Neural progenitor cell (in vitro differentiated cells): ENCODE measurements around the gene DDX39B. TPM values are rescaled to one million over a fixed set of nuclear protein-coding genes. Genes with fewer than 3 reads are reported as not detected.
A peak's percentile ranks its signal among the peaks of the same experiment; 100 is the strongest.

Source experiments
- DNase-seq: peaks from one replicate; pipeline ENCODE4 v3.0.0-alpha.2; 2016; ENCODE audit warnings: low spot score
- H2AFZ ChIP-seq: fragments of 200-600 bp; sonication (generic); replicated peaks from 2 replicates; pipeline ENCODE4 v1.6.1; 2016; ENCODE audit warnings: antibody characterized with exemption
- H3F3A ChIP-seq: fragments of 200-600 bp; sonication (generic); 2 replicates; pipeline ENCODE4 v1.6.1; 2016; ENCODE audit warnings: antibody characterized with exemption, low read depth
- H3K27ac ChIP-seq: fragments of 200-600 bp; sonication (generic); 2 replicates; pipeline ENCODE4 v1.5.1; 2016; ENCODE audit warnings: mild to moderate bottlenecking
- H3K27me3 ChIP-seq: fragments of 200-600 bp; sonication (generic); 2 replicates; pipeline ENCODE4 v1.6.1; 2016; ENCODE audit warnings: mild to moderate bottlenecking, moderate library complexity
- H3K36me3 ChIP-seq: fragments of 200-600 bp; sonication (generic); 2 replicates; pipeline ENCODE4 v1.5.1; 2016
- H3K4me1 ChIP-seq: fragments of 200-600 bp; sonication (generic); 2 replicates; pipeline ENCODE4 v1.6.1; 2016; ENCODE audit warnings: mixed run types
- H3K4me2 ChIP-seq: fragments of 200-600 bp; sonication (generic); 2 replicates; pipeline ENCODE4 v1.6.1; 2016
- H3K4me3 ChIP-seq: fragments of 200-600 bp; sonication (generic); 2 replicates; pipeline ENCODE4 v1.5.1; 2016
- H3K79me2 ChIP-seq: fragments of 200-600 bp; sonication (generic); 2 replicates; pipeline ENCODE4 v1.6.1; 2016; ENCODE audit warnings: low read depth
- H3K9ac ChIP-seq: fragments of 200-600 bp; sonication (generic); 2 replicates; pipeline ENCODE4 v1.6.1; 2016
- H3K9me3 ChIP-seq: fragments of 200-600 bp; sonication (generic); 2 replicates; pipeline ENCODE4 v1.5.1; 2016; ENCODE audit warnings: low read depth
- H4K20me1 ChIP-seq: fragments of 200-600 bp; sonication (generic); 2 replicates; pipeline ENCODE4 v1.6.1; 2016; ENCODE audit warnings: low read depth
- H3K27ac Mint-ChIP-seq: 3 replicates; pipeline ENCODE4 v1.8.0; 2021; ENCODE audit warnings: mixed read lengths
- H3K27me3 Mint-ChIP-seq: 2 replicates; pipeline ENCODE4 v1.8.0; 2022; ENCODE audit warnings: low read depth, mild to moderate bottlenecking, inconsistent platforms, moderate library complexity, mixed read lengths; ENCODE audit not compliant: insufficient read depth
- H3K36me3 Mint-ChIP-seq: 3 replicates; pipeline ENCODE4 v1.8.0; 2021; ENCODE audit warnings: mixed read lengths
- H3K4me1 Mint-ChIP-seq: 3 replicates; pipeline ENCODE4 v1.8.0; 2021; ENCODE audit warnings: mixed read lengths
- H3K4me3 Mint-ChIP-seq: 3 replicates; pipeline ENCODE4 v1.8.0; 2021; ENCODE audit warnings: mild to moderate bottlenecking, moderate library complexity, mixed read lengths
- H3K9me3 Mint-ChIP-seq: 3 replicates; pipeline ENCODE4 v1.8.0; 2020; ENCODE audit warnings: mixed read lengths
- EZH2 ChIP-seq: fragments of 200-600 bp; sonication (generic); IDR thresholded peaks from 2 replicates; pipeline ENCODE4 v1.6.1; 2017; ENCODE audit warnings: antibody characterized with exemption, mild to moderate bottlenecking, moderate library complexity
- EZH2phosphoT487 ChIP-seq: fragments of 200-600 bp; sonication (generic); IDR thresholded peaks from 2 replicates; pipeline ENCODE4 v1.6.1; 2017; ENCODE audit warnings: antibody characterized with exemption
- total RNA-seq: library from RNA; depleted of rRNA; stranded (reverse); fragments of >200 nt; gene quantifications from 2 replicates; pipeline ENCODE4 v1.2.3, GENCODE V29; 2015; ENCODE audit warnings: low replicate concordance
- TF ChIP-seq, protein P1 (sequence below): fragments of 200-600 bp; sonication (generic); IDR thresholded peaks from 2 replicates; pipeline ENCODE4 v1.5.1; 2017; ENCODE audit warnings: antibody characterized with exemption, mild to moderate bottlenecking

Gene DDX39B
- total RNA-seq, 1 donor from 2014 or later = 493 TPM

DNA sequence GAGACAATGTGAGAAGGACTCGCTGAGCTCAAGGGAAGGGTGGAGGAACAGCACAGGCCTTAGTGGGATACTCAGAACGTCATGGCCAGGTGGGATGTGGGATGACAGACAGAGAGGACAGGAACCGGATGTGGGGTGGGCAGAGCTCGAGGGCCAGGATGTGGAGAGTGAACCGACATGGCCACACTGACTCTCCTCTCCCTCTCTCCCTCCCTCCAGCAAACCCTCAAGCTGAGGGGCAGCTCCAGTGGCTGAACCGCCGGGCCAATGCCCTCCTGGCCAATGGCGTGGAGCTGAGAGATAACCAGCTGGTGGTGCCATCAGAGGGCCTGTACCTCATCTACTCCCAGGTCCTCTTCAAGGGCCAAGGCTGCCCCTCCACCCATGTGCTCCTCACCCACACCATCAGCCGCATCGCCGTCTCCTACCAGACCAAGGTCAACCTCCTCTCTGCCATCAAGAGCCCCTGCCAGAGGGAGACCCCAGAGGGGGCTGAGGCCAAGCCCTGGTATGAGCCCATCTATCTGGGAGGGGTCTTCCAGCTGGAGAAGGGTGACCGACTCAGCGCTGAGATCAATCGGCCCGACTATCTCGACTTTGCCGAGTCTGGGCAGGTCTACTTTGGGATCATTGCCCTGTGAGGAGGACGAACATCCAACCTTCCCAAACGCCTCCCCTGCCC lies 35.2 kb upstream of the DDX39B start:
- peaks cover 15% of the 10 kb centered on the region for H3K4me1 Mint-ChIP-seq
- no peaks in the 10 kb centered on the region for H3K9me3 Mint-ChIP-seq
- no peak overlapping the region for H3K4me3 Mint-ChIP-seq
- H3K4me2 ChIP-seq = no peak overlapping the region
- H4K20me1 ChIP-seq = no peaks in the 10 kb centered on the region
- no peaks in the 10 kb centered on the region for H3F3A ChIP-seq
- no peak for DNase-seq
- H3K9me3 ChIP-seq = no peaks in the 10 kb centered on the region
- no peak overlapping the region for H3K4me3 ChIP-seq
- no peaks in the 10 kb centered on the region for H3K36me3 ChIP-seq
- peaks cover 9% of the 10 kb centered on the region for H3K27me3 ChIP-seq
- TF ChIP-seq EZH2 = no peak
- TF ChIP-seq, protein P1, sequence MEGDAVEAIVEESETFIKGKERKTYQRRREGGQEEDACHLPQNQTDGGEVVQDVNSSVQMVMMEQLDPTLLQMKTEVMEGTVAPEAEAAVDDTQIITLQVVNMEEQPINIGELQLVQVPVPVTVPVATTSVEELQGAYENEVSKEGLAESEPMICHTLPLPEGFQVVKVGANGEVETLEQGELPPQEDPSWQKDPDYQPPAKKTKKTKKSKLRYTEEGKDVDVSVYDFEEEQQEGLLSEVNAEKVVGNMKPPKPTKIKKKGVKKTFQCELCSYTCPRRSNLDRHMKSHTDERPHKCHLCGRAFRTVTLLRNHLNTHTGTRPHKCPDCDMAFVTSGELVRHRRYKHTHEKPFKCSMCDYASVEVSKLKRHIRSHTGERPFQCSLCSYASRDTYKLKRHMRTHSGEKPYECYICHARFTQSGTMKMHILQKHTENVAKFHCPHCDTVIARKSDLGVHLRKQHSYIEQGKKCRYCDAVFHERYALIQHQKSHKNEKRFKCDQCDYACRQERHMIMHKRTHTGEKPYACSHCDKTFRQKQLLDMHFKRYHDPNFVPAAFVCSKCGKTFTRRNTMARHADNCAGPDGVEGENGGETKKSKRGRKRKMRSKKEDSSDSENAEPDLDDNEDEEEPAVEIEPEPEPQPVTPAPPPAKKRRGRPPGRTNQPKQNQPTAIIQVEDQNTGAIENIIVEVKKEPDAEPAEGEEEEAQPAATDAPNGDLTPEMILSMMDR = no peak
- no peak for TF ChIP-seq EZH2phosphoT487
- peak overlapping the region; percentile 64 for H3K27ac Mint-ChIP-seq
- H3K27ac ChIP-seq = no peak overlapping the region
- no peaks in the 10 kb centered on the region for H3K79me2 ChIP-seq
- no peak overlapping the region for H2AFZ ChIP-seq
- no peak overlapping the region for H3K9ac ChIP-seq
- H3K36me3 Mint-ChIP-seq = no peaks in the 10 kb centered on the region
- H3K4me1 ChIP-seq = peaks cover 11% of the 10 kb centered on the region
- H3K27me3 Mint-ChIP-seq = peaks cover 27% of the 10 kb centered on the region

DNA sequence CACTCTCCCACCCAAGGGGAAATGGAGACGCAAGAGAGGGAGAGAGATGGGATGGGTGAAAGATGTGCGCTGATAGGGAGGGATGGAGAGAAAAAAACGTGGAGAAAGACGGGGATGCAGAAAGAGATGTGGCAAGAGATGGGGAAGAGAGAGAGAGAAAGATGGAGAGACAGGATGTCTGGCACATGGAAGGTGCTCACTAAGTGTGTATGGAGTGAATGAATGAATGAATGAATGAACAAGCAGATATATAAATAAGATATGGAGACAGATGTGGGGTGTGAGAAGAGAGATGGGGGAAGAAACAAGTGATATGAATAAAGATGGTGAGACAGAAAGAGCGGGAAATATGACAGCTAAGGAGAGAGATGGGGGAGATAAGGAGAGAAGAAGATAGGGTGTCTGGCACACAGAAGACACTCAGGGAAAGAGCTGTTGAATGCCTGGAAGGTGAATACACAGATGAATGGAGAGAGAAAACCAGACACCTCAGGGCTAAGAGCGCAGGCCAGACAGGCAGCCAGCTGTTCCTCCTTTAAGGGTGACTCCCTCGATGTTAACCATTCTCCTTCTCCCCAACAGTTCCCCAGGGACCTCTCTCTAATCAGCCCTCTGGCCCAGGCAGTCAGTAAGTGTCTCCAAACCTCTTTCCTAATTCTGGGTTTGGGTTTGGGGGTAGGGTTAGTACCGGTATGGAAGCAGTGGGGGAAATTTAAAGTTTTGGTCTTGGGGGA lies 34.3 kb upstream of the DDX39B start:
- H3K4me3 Mint-ChIP-seq = no peak overlapping the region
- H3K27me3 Mint-ChIP-seq = peaks cover 20% of the 10 kb centered on the region
- Histone ChIP-seq H3K9ac (no peak overlapping the region), H3K79me2 (no peaks in the 10 kb centered on the region), H3K27me3 (peaks cover 9% of the 10 kb centered on the region), H3K4me2 (no peak overlapping the region), H3K27ac (no peak overlapping the region), H3K36me3 (no peaks in the 10 kb centered on the region), H3K9me3 (no peaks in the 10 kb centered on the region), H3K4me1 (peaks cover 6% of the 10 kb centered on the region), H2AFZ (no peak overlapping the region), H3F3A (no peaks in the 10 kb centered on the region), H3K4me3 (no peak overlapping the region), H4K20me1 (no peaks in the 10 kb centered on the region)
- no peak for TF ChIP-seq EZH2
- TF ChIP-seq EZH2phosphoT487 = no peak
- TF ChIP-seq, protein P1 = no peak
- H3K36me3 Mint-ChIP-seq = no peaks in the 10 kb centered on the region
- H3K4me1 Mint-ChIP-seq = peaks cover 7% of the 10 kb centered on the region
- no peaks in the 10 kb centered on the region for H3K9me3 Mint-ChIP-seq
- no peak overlapping the region for H3K27ac Mint-ChIP-seq
- DNase-seq = no peak

DNA sequence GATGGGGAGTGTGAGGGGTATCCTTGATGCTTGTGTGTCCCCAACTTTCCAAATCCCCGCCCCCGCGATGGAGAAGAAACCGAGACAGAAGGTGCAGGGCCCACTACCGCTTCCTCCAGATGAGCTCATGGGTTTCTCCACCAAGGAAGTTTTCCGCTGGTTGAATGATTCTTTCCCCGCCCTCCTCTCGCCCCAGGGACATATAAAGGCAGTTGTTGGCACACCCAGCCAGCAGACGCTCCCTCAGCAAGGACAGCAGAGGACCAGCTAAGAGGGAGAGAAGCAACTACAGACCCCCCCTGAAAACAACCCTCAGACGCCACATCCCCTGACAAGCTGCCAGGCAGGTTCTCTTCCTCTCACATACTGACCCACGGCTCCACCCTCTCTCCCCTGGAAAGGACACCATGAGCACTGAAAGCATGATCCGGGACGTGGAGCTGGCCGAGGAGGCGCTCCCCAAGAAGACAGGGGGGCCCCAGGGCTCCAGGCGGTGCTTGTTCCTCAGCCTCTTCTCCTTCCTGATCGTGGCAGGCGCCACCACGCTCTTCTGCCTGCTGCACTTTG lies 33.6 kb upstream of the DDX39B start, which contains the start of gene TNF:
Gene TNF, plus strand, starts transcription at position 231 of the 567 bp plus-strand sequence. Its CDS starts 177 bp downstream, at position 408.
- Mint-ChIP-seq H3K27ac (no peak within 1 kb of the TSS), H3K36me3 (no peaks in the 10 kb centered on the region), H3K27me3 (peaks cover 18% of the 10 kb centered on the region), H3K9me3 (no peaks in the 10 kb centered on the region), H3K4me3 (no peak within 1 kb of the TSS), H3K4me1 (peaks cover 3% of the 10 kb centered on the region)
- no peaks in the 10 kb centered on the region for H3K9me3 ChIP-seq
- no peak within 1 kb of the TSS for H3K9ac ChIP-seq
- TF ChIP-seq EZH2phosphoT487 = no peak
- TF ChIP-seq, protein P1 = no peak
- TF ChIP-seq EZH2 = no peak
- H3K4me2 ChIP-seq = no peak within 1 kb of the TSS
- no peak within 1 kb of the TSS for H3K4me3 ChIP-seq
- no peak for DNase-seq
- no peaks in the 10 kb centered on the region for H3K36me3 ChIP-seq
- no peak within 1 kb of the TSS for H3K27ac ChIP-seq
- no peaks in the 10 kb centered on the region for H4K20me1 ChIP-seq
- no peaks in the 10 kb centered on the region for H3F3A ChIP-seq
- H3K79me2 ChIP-seq = no peaks in the 10 kb centered on the region
- peaks cover 7% of the 10 kb centered on the region for H3K27me3 ChIP-seq
- no peak within 1 kb of the TSS for H2AFZ ChIP-seq
- peaks cover 6% of the 10 kb centered on the region for H3K4me1 ChIP-seq
